ENCODE measurements around the gene GLO1.

GRCh38 chr6:38656896-38657295, 46.0 kb downstream of the GLO1 start:
- TF ChIP-seq CTCF (optimal IDR thresholded peaks at IDR 0.05 in 1 of 3, IDR thresholded peaks at IDR 0.05 in 1 of 3, conservative IDR thresholded peaks at IDR 0.05 in 1 of 3; ENCODE audit: extremely low read depth in 1 of 3, insufficient read depth in 2 of 3, low read length in 3 of 3), result no peak
- no peak for TF ChIP-seq EZH2 (IDR thresholded peaks at IDR 0.05; ENCODE audit: low read length)
